ENCODE data around the gene GRHL1. TPM values are rescaled to one million over a fixed set of nuclear protein-coding genes. Genes with fewer than 3 reads are reported as not detected.

Gene GRHL1
- total and polyA plus RNA-seq, 10 donors: 0.20 to 3.0 (median 1.2) TPM

DNA sequence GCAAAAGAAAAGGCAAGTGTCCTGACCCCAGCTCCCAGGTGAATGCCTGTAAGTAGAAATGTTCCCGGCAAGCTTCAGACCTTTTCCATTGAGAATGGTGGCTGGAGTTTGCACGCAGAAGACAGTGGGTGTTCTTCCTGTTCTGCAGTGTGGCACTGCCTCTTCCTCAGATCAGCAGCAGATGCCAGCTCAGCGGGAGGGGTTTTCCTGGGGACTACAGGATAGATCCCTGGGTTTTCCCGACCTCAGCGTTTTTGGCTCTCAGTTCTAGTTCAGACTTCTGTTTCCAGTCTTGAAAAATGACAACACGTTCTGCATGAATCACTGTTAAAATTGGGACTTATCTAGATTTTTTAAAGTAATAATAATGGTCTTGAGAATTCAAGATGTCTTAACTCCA lies 39.2 kb downstream of the GRHL1 start:
- TF ChIP-seq, protein P1, sequence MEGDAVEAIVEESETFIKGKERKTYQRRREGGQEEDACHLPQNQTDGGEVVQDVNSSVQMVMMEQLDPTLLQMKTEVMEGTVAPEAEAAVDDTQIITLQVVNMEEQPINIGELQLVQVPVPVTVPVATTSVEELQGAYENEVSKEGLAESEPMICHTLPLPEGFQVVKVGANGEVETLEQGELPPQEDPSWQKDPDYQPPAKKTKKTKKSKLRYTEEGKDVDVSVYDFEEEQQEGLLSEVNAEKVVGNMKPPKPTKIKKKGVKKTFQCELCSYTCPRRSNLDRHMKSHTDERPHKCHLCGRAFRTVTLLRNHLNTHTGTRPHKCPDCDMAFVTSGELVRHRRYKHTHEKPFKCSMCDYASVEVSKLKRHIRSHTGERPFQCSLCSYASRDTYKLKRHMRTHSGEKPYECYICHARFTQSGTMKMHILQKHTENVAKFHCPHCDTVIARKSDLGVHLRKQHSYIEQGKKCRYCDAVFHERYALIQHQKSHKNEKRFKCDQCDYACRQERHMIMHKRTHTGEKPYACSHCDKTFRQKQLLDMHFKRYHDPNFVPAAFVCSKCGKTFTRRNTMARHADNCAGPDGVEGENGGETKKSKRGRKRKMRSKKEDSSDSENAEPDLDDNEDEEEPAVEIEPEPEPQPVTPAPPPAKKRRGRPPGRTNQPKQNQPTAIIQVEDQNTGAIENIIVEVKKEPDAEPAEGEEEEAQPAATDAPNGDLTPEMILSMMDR (IDR thresholded peaks at IDR 0.05 in 8 of 11, conservative IDR thresholded peaks at IDR 0.05 in 3 of 11): no peak
- TF ChIP-seq POLR2AphosphoS5 (IDR thresholded peaks at IDR 0.05): peak in 1 of 3 donors; percentile 14
- Histone ChIP-seq H3K4me1 (peaks cover 18 to 57% (median 39%) of the 10 kb centered on the region in 6 donors), H3K4me3 (no peak overlapping the region), H3K36me3 (no peaks in the 10 kb centered on the region), H3K9me3 (no peaks in the 10 kb centered on the region), H3K27me3 (replicated peaks in 1 of 7) (no peaks in the 10 kb centered on the region), H3K27ac (peak overlapping the region in 5 of 8 donors; percentile 41 to 69 (median 48))
- intact Hi-C loops (cut with DNase I; ENCODE audit: low total_unique reads): no loop called here
- no peak for DNase-seq
- WGBS, 5 donors: 48 to 67% (median 66%) methylated on average over 6 of the region's 6 CpGs

DNA sequence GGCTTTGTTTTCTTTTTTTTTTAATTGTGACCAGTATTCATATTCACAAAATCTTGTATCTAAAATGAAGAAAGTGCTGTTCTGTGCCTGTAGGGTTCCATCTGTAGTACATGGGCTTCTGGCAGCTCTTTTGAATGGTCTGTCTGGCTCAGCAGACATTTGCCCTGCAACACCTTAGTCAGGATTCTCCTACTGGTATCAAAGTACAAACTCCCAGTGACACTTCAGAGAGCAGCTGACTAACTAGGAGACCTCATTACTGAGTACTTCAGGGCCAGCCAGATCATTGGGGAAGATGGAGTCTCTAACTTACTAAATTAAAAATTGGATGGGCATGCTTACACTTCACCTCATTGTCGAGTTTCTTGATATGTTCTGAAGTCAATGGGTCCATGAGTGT lies 39.7 kb downstream of the GRHL1 start:
- DNase-seq: no peak
- no peaks in the 10 kb centered on the region for H3K36me3 ChIP-seq
- H3K4me1 ChIP-seq: peaks cover 18 to 57% (median 39%) of the 10 kb centered on the region in 6 donors
- WGBS, 5 donors: 76 to 86% (median 82%) methylated on average over 1 of the region's 1 CpG
- peak overlapping the region in 5 of 8 donors; percentile 41 to 69 (median 48) for H3K27ac ChIP-seq
- no peak overlapping the region for H3K4me3 ChIP-seq
- TF ChIP-seq POLR2A (IDR thresholded peaks at IDR 0.05): no peak
- TF ChIP-seq, protein P1 (IDR thresholded peaks at IDR 0.05 in 8 of 11, conservative IDR thresholded peaks at IDR 0.05 in 3 of 11): no peak
- no peak for TF ChIP-seq POLR2AphosphoS5 (IDR thresholded peaks at IDR 0.05)
- no peaks in the 10 kb centered on the region for H3K27me3 ChIP-seq (replicated peaks in 1 of 7)
- no peaks in the 10 kb centered on the region for H3K9me3 ChIP-seq
- intact Hi-C loops (cut with DNase I; ENCODE audit: low total_unique reads): no loop called here

DNA sequence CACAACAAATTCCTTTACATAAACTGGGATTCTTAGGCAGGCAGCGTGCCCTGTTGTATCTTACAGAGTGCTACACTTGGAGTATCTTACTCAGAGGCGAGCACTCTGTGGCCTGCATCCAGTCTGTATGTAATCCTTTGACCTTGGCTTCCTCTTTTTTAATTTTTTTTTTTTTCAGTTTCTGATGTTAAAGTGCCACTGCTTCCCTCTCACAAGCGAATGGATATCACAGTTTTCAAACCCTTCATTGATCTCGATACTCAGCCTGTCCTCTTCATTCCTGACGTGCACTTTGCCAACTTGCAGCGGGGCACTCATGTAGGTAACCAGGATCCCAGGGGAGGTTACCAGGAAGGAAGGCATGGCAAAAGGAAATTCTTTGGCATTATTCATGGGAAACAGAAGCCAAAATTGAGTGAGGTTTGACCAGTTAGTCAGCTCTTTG lies 40.4 kb downstream of the GRHL1 start:
- Histone ChIP-seq H3K27ac (peak overlapping the region in 5 of 8 donors; percentile 21 to 69 (median 46)), H3K4me3 (no peak overlapping the region), H3K9me3 (no peaks in the 10 kb centered on the region), H3K4me1 (peaks cover 18 to 57% (median 42%) of the 10 kb centered on the region in 6 donors), H3K27me3 (replicated peaks in 1 of 7) (no peaks in the 10 kb centered on the region), H3K36me3 (no peaks in the 10 kb centered on the region)
- TF ChIP-seq, protein P1 (IDR thresholded peaks at IDR 0.05 in 8 of 11, conservative IDR thresholded peaks at IDR 0.05 in 3 of 11): no peak
- no peak for TF ChIP-seq POLR2A (IDR thresholded peaks at IDR 0.05)
- TF ChIP-seq POLR2AphosphoS5 (IDR thresholded peaks at IDR 0.05): no peak
- WGBS, 5 donors: 45 to 56% (median 49%) methylated on average over 6 of the region's 6 CpGs
- intact Hi-C loops (cut with DNase I; ENCODE audit: low total_unique reads): no loop called here
- DNase-seq: no peak

DNA sequence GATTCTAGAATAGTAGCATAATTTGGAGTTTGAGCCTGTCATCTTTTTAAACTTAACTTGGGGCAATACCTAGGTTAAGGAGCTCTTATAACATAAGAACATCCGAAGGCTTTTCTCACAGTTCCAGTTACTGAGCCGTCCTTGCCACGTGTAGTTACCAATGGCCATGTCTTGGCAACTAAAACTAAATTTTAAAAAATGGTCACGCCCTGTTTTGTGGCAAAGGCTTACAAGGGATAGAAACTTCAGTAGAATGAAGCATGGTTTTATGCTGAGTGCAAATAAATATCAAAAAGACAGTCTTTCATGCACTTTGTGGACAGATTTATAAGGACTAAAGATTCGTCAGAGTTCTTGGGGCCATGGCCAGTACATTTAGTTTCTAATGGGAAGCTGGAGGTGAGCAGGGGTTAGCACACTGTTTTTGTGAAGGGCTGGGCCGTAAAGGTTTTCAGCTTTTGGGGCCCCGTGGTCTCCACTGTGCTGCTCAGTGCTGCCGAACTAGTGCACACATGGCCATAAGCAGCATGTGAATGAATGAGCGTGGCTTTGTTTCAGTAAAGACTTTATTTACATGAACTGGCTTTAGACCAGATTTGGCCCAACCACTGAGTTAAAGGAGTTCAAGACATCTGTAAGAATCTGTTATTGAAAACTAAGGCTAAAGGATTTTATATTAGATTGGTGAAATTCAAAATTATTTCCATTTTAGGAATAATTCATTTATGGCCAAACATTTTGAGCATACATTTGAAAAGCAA lies 41.1 kb downstream of the GRHL1 start:
- no peaks in the 10 kb centered on the region for H3K9me3 ChIP-seq
- no peak for DNase-seq
- intact Hi-C loops (cut with DNase I; ENCODE audit: low total_unique reads): no loop called here
- no peak overlapping the region for H3K4me3 ChIP-seq
- 83 to 91% (median 89%) methylated on average over 9 of the region's 9 CpGs for WGBS, 5 donors
- no peaks in the 10 kb centered on the region for H3K36me3 ChIP-seq
- peaks cover 18 to 62% (median 42%) of the 10 kb centered on the region in 6 donors for H3K4me1 ChIP-seq
- H3K27me3 ChIP-seq (replicated peaks in 1 of 7): no peaks in the 10 kb centered on the region
- peak overlapping the region in 6 of 8 donors; percentile 7 to 69 (median 48) for H3K27ac ChIP-seq
- TF ChIP-seq POLR2A (IDR thresholded peaks at IDR 0.05) (no peak), POLR2AphosphoS5 (IDR thresholded peaks at IDR 0.05) (no peak)
- TF ChIP-seq, protein P1 (IDR thresholded peaks at IDR 0.05 in 8 of 11, conservative IDR thresholded peaks at IDR 0.05 in 3 of 11): no peak
